ENCODE results near the gene CCL1. TPM values are rescaled to one million over a fixed set of nuclear protein-coding genes. Genes with fewer than 3 reads are reported as not detected.

The CCL1 gene
- total RNA-seq, 4 donors from 2014 or later = not detected

- Histone ChIP-seq H3K36me3 (no peaks in the 10 kb centered on the region), H3K4me1 (no peaks in the 10 kb centered on the region), H3K4me3 (replicated peaks in 1 of 3) (no peak overlapping the region), H3K27ac (no peak overlapping the region), H3K27me3 (no peaks in the 10 kb centered on the region), H3K9me3 (no peaks in the 10 kb centered on the region)
- DNase-seq = no peak
- intact Hi-C loops (cut with DNase I) = no loop called here
- WGBS, 2 donors = 92 to 96% methylated on average over 3 of the region's 3 CpGs
- TF ChIP-seq POLR2A (IDR thresholded peaks at IDR 0.05) (no peak), CTCF (IDR thresholded peaks at IDR 0.05) (no peak)
Measured at GRCh38 chr17:34377078-34377823, 14.2 kb upstream of the CCL1 start.

GRCh38 chr17:34375426-34375997 is 12.5 kb upstream of the CCL1 start:
- Histone ChIP-seq H3K27me3 (no peaks in the 10 kb centered on the region), H3K27ac (no peak overlapping the region), H3K4me1 (no peaks in the 10 kb centered on the region), H3K9me3 (no peaks in the 10 kb centered on the region), H3K4me3 (replicated peaks in 1 of 3) (no peak overlapping the region), H3K36me3 (no peaks in the 10 kb centered on the region)
- TF ChIP-seq POLR2A (IDR thresholded peaks at IDR 0.05) (no peak), CTCF (IDR thresholded peaks at IDR 0.05) (no peak)
- no peak for DNase-seq
- whole genome bisulfite sequencing, 2 donors = 92 to 93% methylated on average over 11 of the region's 11 CpGs
- intact Hi-C loops (cut with DNase I) = no loop called here

GRCh38 chr17:34374457-34374856 is 11.4 kb upstream of the CCL1 start:
- intact Hi-C loops (cut with DNase I) = no loop called here
- TF ChIP-seq POLR2A (IDR thresholded peaks at IDR 0.05) (no peak), CTCF (IDR thresholded peaks at IDR 0.05) (no peak)
- no peaks in the 10 kb centered on the region for H3K27me3 ChIP-seq
- DNase-seq = no peak
- no peak overlapping the region for H3K4me3 ChIP-seq (replicated peaks in 1 of 3)
- no peaks in the 10 kb centered on the region for H3K36me3 ChIP-seq
- no peak overlapping the region for H3K27ac ChIP-seq
- no peaks in the 10 kb centered on the region for H3K4me1 ChIP-seq
- H3K9me3 ChIP-seq = no peaks in the 10 kb centered on the region
- 76 to 81% methylated on average over 5 of the region's 5 CpGs for WGBS, 2 donors

- no peaks in the 10 kb centered on the region for H3K36me3 ChIP-seq
- DNase-seq = no peak
- 97 to 99% methylated on average over 3 of the region's 3 CpGs for WGBS, 2 donors
- no peak for TF ChIP-seq CTCF (IDR thresholded peaks at IDR 0.05)
- no peak for TF ChIP-seq POLR2A (IDR thresholded peaks at IDR 0.05)
- no peaks in the 10 kb centered on the region for H3K4me1 ChIP-seq
- H3K4me3 ChIP-seq (replicated peaks in 1 of 3) = no peak overlapping the region
- H3K27ac ChIP-seq = no peak overlapping the region
- intact Hi-C loops (cut with DNase I) = no loop called here
- no peaks in the 10 kb centered on the region for H3K27me3 ChIP-seq
- H3K9me3 ChIP-seq = no peaks in the 10 kb centered on the region
Measured at GRCh38 chr17:34371405-34372100, 8.5 kb upstream of the CCL1 start.

GRCh38 chr17:34370997-34371395 is 8.0 kb upstream of the CCL1 start:
- Histone ChIP-seq H3K36me3 (no peaks in the 10 kb centered on the region), H3K4me3 (replicated peaks in 1 of 3) (no peak overlapping the region), H3K9me3 (no peaks in the 10 kb centered on the region), H3K27ac (no peak overlapping the region), H3K4me1 (no peaks in the 10 kb centered on the region), H3K27me3 (no peaks in the 10 kb centered on the region)
- WGBS, 2 donors = 61 to 73% methylated on average over 3 of the region's 3 CpGs
- intact Hi-C loops (cut with DNase I) = no loop called here
- DNase-seq = no peak
- TF ChIP-seq CTCF (IDR thresholded peaks at IDR 0.05) = no peak
- TF ChIP-seq POLR2A (IDR thresholded peaks at IDR 0.05) = no peak
